Neural cell (in vitro differentiated cells): ENCODE data around the gene DNMT3A. TPM values are rescaled to one million over a fixed set of nuclear protein-coding genes. Genes with fewer than 3 reads are reported as not detected.

ENCODE experiments used
- H2AFZ ChIP-seq: fragments of 200-600, 300-800 bp; sonication (generic), shearing (Covaris generic); 2 replicates; pipeline ENCODE4 v1.6.0; 2014; ENCODE audit warnings: low read depth, mild to moderate bottlenecking, antibody characterized with exemption, low read length, moderate library complexity
- H3F3A ChIP-seq: fragments of 200-600 bp; shearing (Covaris generic); 2 replicates; pipeline ENCODE4 v1.6.1; 2016; ENCODE audit warnings: mild to moderate bottlenecking, moderate library complexity, mixed read lengths, antibody characterized with exemption, low read length; ENCODE audit not compliant: insufficient read depth, poor library complexity, severe bottlenecking
- H3K27ac ChIP-seq: fragments of 200-600, 300-800 bp; sonication (generic), shearing (Covaris generic); 2 replicates; pipeline ENCODE4 v1.5.1; 2014; ENCODE audit warnings: mild to moderate bottlenecking, low read length, moderate library complexity
- H3K27me3 ChIP-seq: fragments of 300-800, 200-600 bp; sonication (generic), shearing (Covaris generic); 2 replicates; pipeline ENCODE4 v1.6.0; 2014; ENCODE audit warnings: mild to moderate bottlenecking, low read depth, low read length, moderate library complexity; ENCODE audit not compliant: insufficient read depth
- H3K36me3 ChIP-seq: fragments of 300-800, 200-600 bp; sonication (generic), shearing (Covaris generic); 2 replicates; pipeline ENCODE4 v1.5.1; 2014; ENCODE audit warnings: mild to moderate bottlenecking, antibody characterized with exemption, low read length, moderate library complexity; ENCODE audit not compliant: insufficient read depth
- H3K4me2 ChIP-seq: fragments of 300-800, 200-600 bp; sonication (generic), shearing (Covaris generic); 2 replicates; pipeline ENCODE4 v1.6.0; 2014; ENCODE audit warnings: mild to moderate bottlenecking, low read length
- H3K4me3 ChIP-seq: fragments of 300-800, 200-600 bp; sonication (generic), shearing (Covaris generic); 2 replicates; pipeline ENCODE4 v1.5.1; 2014; ENCODE audit warnings: mild to moderate bottlenecking, low read length, moderate library complexity
- H3K79me2 ChIP-seq: fragments of 200-600 bp; shearing (Covaris generic); replicated peaks from 2 replicates; pipeline ENCODE4 v1.6.0; 2014; ENCODE audit warnings: mild to moderate bottlenecking, low read length, moderate library complexity; ENCODE audit not compliant: insufficient read depth
- H3K9ac ChIP-seq: fragments of 300-800, 200-600 bp; sonication (generic), shearing (Covaris generic); 2 replicates; pipeline ENCODE4 v1.6.1; 2016; ENCODE audit warnings: mild to moderate bottlenecking, low read length, mixed read lengths
- H3K9me2 ChIP-seq: fragments of 200-600 bp; shearing (Covaris generic); 2 replicates; pipeline ENCODE4 v1.6.1; 2016; ENCODE audit warnings: mild to moderate bottlenecking, low read length, mixed read lengths; ENCODE audit not compliant: insufficient read depth
- H3K9me3 ChIP-seq: fragments of 200-600, 300-800 bp; sonication (generic), shearing (Covaris generic); 2 replicates; pipeline ENCODE4 v1.6.1; 2016; ENCODE audit warnings: mild to moderate bottlenecking, mixed run types, low read length, moderate library complexity, mixed read lengths
- H4K20me1 ChIP-seq: fragments of 200-600 bp; shearing (Covaris generic); 2 replicates; pipeline ENCODE4 v1.6.1; 2016; ENCODE audit warnings: mild to moderate bottlenecking, mixed run types; ENCODE audit not compliant: insufficient read depth
- CTCF ChIP-seq: fragments of 450-650 bp; IDR thresholded peaks from 2 replicates; pipeline ENCODE4 v1.5.1; 2014; ENCODE audit warnings: antibody characterized with exemption, mild to moderate bottlenecking, moderate library complexity; ENCODE audit not compliant: poor library complexity, severe bottlenecking
- EP300 ChIP-seq: fragments of 450-650 bp; conservative IDR thresholded peaks from 2 replicates; pipeline ENCODE4 v1.6.1; 2014; ENCODE audit warnings: antibody characterized with exemption, mild to moderate bottlenecking, moderate library complexity; ENCODE audit not compliant: poor library complexity, severe bottlenecking
- EZH2 ChIP-seq: fragments of 200-600, 300-800 bp; shearing (Covaris generic), sonication (generic); IDR thresholded peaks from 2 replicates; pipeline ENCODE4 v1.6.1; 2014; ENCODE audit warnings: antibody characterized with exemption, low read length, borderline replicate concordance, mild to moderate bottlenecking; ENCODE audit not compliant: insufficient read depth, poor library complexity, severe bottlenecking
- MXI1 ChIP-seq: fragments of 450-650 bp; conservative IDR thresholded peaks from 2 replicates; pipeline ENCODE4 v1.6.1; 2014; ENCODE audit warnings: antibody characterized with exemption, mild to moderate bottlenecking; ENCODE audit not compliant: poor library complexity, severe bottlenecking
- POLR2AphosphoS5 ChIP-seq: IDR thresholded peaks from 2 replicates; pipeline ENCODE4 v1.6.1; 2012
- RAD21 ChIP-seq: fragments of 450-650 bp; conservative IDR thresholded peaks from 2 replicates; pipeline ENCODE4 v1.6.1; 2014; ENCODE audit warnings: antibody characterized with exemption, mild to moderate bottlenecking, moderate library complexity
- REST ChIP-seq: IDR thresholded peaks from 2 replicates; pipeline ENCODE4 v1.6.1; 2012; ENCODE audit warnings: borderline replicate concordance
- SMC3 ChIP-seq: fragments of 450-650 bp; conservative IDR thresholded peaks from 2 replicates; pipeline ENCODE4 v1.6.1; 2014; ENCODE audit warnings: antibody characterized with exemption, mild to moderate bottlenecking, moderate library complexity; ENCODE audit not compliant: poor library complexity
- TAF1 ChIP-seq: IDR thresholded peaks from 2 replicates; pipeline ENCODE4 v1.6.1; 2012; ENCODE audit warnings: low read depth
- polyA plus RNA-seq: library from polyadenylated mRNA; depleted of rRNA; stranded (reverse); fragments of >200 nt; gene quantifications from 2 replicates; pipeline ENCODE4 v1.2.3, GENCODE V29; 2014

DNMT3A gene
- polyA plus RNA-seq, 1 donor from 2014 or later = 33.0 TPM

- H3K9me2 ChIP-seq = no peaks in the 10 kb centered on the region
- no peak overlapping the region for H3K4me2 ChIP-seq
- no peak overlapping the region for H2AFZ ChIP-seq
- no peak overlapping the region for H3K4me3 ChIP-seq
- peaks cover 3% of the 10 kb centered on the region for H3K79me2 ChIP-seq
- H3K36me3 ChIP-seq = no peaks in the 10 kb centered on the region
- H3K27me3 ChIP-seq = no peaks in the 10 kb centered on the region
- no peak overlapping the region for H3K9ac ChIP-seq
- H3K27ac ChIP-seq = no peak overlapping the region
- TF ChIP-seq MXI1 (no peak), EZH2 (no peak), REST (no peak), SMC3 (no peak), EP300 (no peak), CTCF (no peak), POLR2AphosphoS5 (no peak), RAD21 (no peak), TAF1 (no peak)
- no peaks in the 10 kb centered on the region for H4K20me1 ChIP-seq
- peaks cover 3% of the 10 kb centered on the region for H3K9me3 ChIP-seq
- H3F3A ChIP-seq = no peaks in the 10 kb centered on the region
Observed at GRCh38 chr2:25324251-25324650, 17.5 kb downstream of the DNMT3A start.

- no peak for TF ChIP-seq EP300
- TF ChIP-seq CTCF = no peak
- TF ChIP-seq POLR2AphosphoS5 = no peak
- TF ChIP-seq SMC3 = no peak
- TF ChIP-seq EZH2 = no peak
- TF ChIP-seq MXI1 = no peak
- no peak for TF ChIP-seq REST
- no peak for TF ChIP-seq TAF1
- no peak for TF ChIP-seq RAD21
- H3K27ac ChIP-seq = no peak overlapping the region
- no peak overlapping the region for H3K4me3 ChIP-seq
- H3K4me2 ChIP-seq = no peak overlapping the region
- H3K9ac ChIP-seq = no peak overlapping the region
- H4K20me1 ChIP-seq = no peaks in the 10 kb centered on the region
- H3K79me2 ChIP-seq = no peaks in the 10 kb centered on the region
- H3F3A ChIP-seq = no peaks in the 10 kb centered on the region
- H3K36me3 ChIP-seq = no peaks in the 10 kb centered on the region
- H3K9me2 ChIP-seq = no peaks in the 10 kb centered on the region
- no peaks in the 10 kb centered on the region for H3K27me3 ChIP-seq
- peaks cover 3% of the 10 kb centered on the region for H3K9me3 ChIP-seq
- no peak overlapping the region for H2AFZ ChIP-seq
Observed at GRCh38 chr2:25323610-25324189, 18.0 kb downstream of the DNMT3A start.
